Inflammatory macrophage (primary cell): ENCODE measurements around the gene GLG1.
"Not testable (repeated sequence)": the region's sequence is repeated elsewhere in the genome, so short reads cannot be mapped to it uniquely, and the experiment has no call there.

Experiments
- DNase-seq, 2 donors: peaks; one replicate each; pipeline ENCODE4 v3.0.0-alpha.2; 2020 to 2022

GLG1 gene

GRCh38 chr16:74404148-74404933, 202.6 kb downstream of the GLG1 start:
- DNase-seq, result not testable (repeated sequence)

GRCh38 chr16:74400238-74400637, 206.7 kb downstream of the GLG1 start:
- DNase-seq, result not testable (repeated sequence)

GRCh38 chr16:74398212-74398895, 208.6 kb downstream of the GLG1 start:
- not testable (repeated sequence) for DNase-seq
